Activated CD4-positive, alpha-beta T cell treated with anti-CD3 and anti-CD28 coated beads, Interleukin-2, Interleukin-4, amounts not matched to agents 100 ng/mL and 50 ng/mL, durations not matched to agents 16 hours and 8 hours (primary cell): ENCODE measurements around the gene LRP5.
A peak's percentile ranks its signal among the peaks of the same experiment; 100 is the strongest.
"Not testable (repeated sequence)": the region's sequence is repeated elsewhere in the genome, so short reads cannot be mapped to it uniquely, and the experiment has no call there.

Source experiments
- DNase-seq: peaks from one replicate; pipeline ENCODE4 v3.0.0-alpha.2; 2020; ENCODE audit warnings: low spot score

LRP5 gene

GRCh38 chr11:68392822-68393221 is 80.4 kb downstream of the LRP5 start:
- DNase-seq = no peak

- no peak for DNase-seq
Measured at GRCh38 chr11:68396516-68396915, 84.1 kb downstream of the LRP5 start.

- no peak for DNase-seq
Measured at GRCh38 chr11:68397256-68397655, 84.9 kb downstream of the LRP5 start.

- DNase-seq = no peak
Measured at GRCh38 chr11:68398995-68399851, 86.8 kb downstream of the LRP5 start.

- no peak for DNase-seq
Measured at GRCh38 chr11:68399916-68400315, 87.5 kb downstream of the LRP5 start.

- DNase-seq = not testable (repeated sequence)
Measured at GRCh38 chr11:68400584-68400983, 88.2 kb downstream of the LRP5 start.

- no peak for DNase-seq
Measured at GRCh38 chr11:68401856-68402255, 89.5 kb downstream of the LRP5 start.

- no peak for DNase-seq
Measured at GRCh38 chr11:68402355-68403031, 90.1 kb downstream of the LRP5 start.

GRCh38 chr11:68403424-68403823 is 91.0 kb downstream of the LRP5 start:
- no peak for DNase-seq

- DNase-seq = no peak
Measured at GRCh38 chr11:68403831-68404230, 91.4 kb downstream of the LRP5 start.

GRCh38 chr11:68406324-68407313 is 94.2 kb downstream of the LRP5 start:
- DNase-seq = no peak

- no peak for DNase-seq
Measured at GRCh38 chr11:68408512-68408911, 96.1 kb downstream of the LRP5 start.

GRCh38 chr11:68409748-68410344 is 97.5 kb downstream of the LRP5 start:
- no peak for DNase-seq

GRCh38 chr11:68411501-68411991 is 99.2 kb downstream of the LRP5 start:
- no peak for DNase-seq

- peak; percentile 83 for DNase-seq
Measured at GRCh38 chr11:68412593-68413475, 100.4 kb downstream of the LRP5 start.

- no peak for DNase-seq
Measured at GRCh38 chr11:68413591-68413999, 101.2 kb downstream of the LRP5 start.

GRCh38 chr11:68414496-68415221 is 102.3 kb downstream of the LRP5 start:
- DNase-seq = no peak

GRCh38 chr11:68416070-68416578 is 103.7 kb downstream of the LRP5 start:
- DNase-seq = no peak

- no peak for DNase-seq
Measured at GRCh38 chr11:68418648-68419047, 106.3 kb downstream of the LRP5 start.

- DNase-seq = no peak
Measured at GRCh38 chr11:68420171-68420570, 107.8 kb downstream of the LRP5 start.
